ENCODE measurements around the gene UHMK1. TPM values are rescaled to one million over a fixed set of nuclear protein-coding genes. Genes with fewer than 3 reads are reported as not detected.

Gene UHMK1
- total RNA-seq, 4 donors from 2014 or later, result 36.1 to 56.9 (median 49.2) TPM

DNA sequence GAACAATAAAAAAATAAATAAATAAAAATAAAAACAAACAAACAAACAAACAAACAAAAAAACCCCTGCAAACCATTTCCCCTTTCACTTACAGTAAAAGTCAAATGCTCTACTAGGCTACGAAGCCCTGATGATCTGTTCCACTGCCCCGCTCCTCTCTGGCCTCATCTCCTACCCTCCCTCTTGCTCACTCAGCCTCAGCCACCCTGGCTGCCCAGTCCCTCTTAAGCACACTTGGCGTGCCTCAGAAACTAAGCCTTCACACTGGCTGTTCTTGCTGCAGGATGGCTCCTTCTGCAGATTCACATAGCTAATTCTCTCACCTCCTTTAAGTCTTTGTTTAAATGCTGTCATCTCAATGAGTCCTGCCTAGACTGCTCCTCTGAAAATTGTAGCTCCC, 30.8 kb upstream of the UHMK1 start:
- no peaks in the 10 kb centered on the region for H3K36me3 ChIP-seq
- H3K4me3 ChIP-seq, result no peak overlapping the region
- WGBS, 2 donors, result 75 to 88% methylated on average over 3 of the region's 3 CpGs
- no peak for DNase-seq (ENCODE audit: low spot score in 2 of 2)
- H3K27ac ChIP-seq, result no peak overlapping the region
- H3K4me1 ChIP-seq, result no peaks in the 10 kb centered on the region
- no peak for TF ChIP-seq EP300 (IDR thresholded peaks at IDR 0.05)
- H3K27me3 ChIP-seq, result no peaks in the 10 kb centered on the region
- no peaks in the 10 kb centered on the region for H3K9me3 ChIP-seq

DNA sequence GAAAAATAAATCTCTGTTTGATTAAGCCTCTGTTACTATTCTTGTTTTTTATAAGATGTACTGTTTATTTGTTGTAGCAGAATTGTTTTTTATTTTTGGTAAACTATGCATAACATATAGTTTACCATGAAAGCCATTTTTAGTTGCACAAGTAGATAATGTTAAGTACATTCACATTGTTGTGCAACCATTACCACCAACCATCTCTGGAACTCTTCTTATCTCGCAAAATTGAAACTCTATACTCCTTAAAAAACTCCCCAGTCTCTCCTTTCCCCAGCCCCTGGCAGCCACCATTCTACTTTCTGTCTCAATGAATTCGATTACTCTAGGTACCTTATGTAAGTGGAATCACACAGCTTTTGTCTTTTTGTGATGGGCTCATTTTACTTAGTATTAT, 27.4 kb upstream of the UHMK1 start:
- Histone ChIP-seq H3K4me1 (no peaks in the 10 kb centered on the region), H3K27ac (no peak overlapping the region), H3K9me3 (peaks cover 0 to 3% (median 0%) of the 10 kb centered on the region in 4 donors), H3K4me3 (no peak overlapping the region), H3K36me3 (no peaks in the 10 kb centered on the region), H3K27me3 (no peaks in the 10 kb centered on the region)
- 68 to 86% methylated on average over 2 of the region's 2 CpGs for WGBS, 2 donors
- TF ChIP-seq POLR2A (IDR thresholded peaks at IDR 0.05), result no peak
- TF ChIP-seq, protein P1, sequence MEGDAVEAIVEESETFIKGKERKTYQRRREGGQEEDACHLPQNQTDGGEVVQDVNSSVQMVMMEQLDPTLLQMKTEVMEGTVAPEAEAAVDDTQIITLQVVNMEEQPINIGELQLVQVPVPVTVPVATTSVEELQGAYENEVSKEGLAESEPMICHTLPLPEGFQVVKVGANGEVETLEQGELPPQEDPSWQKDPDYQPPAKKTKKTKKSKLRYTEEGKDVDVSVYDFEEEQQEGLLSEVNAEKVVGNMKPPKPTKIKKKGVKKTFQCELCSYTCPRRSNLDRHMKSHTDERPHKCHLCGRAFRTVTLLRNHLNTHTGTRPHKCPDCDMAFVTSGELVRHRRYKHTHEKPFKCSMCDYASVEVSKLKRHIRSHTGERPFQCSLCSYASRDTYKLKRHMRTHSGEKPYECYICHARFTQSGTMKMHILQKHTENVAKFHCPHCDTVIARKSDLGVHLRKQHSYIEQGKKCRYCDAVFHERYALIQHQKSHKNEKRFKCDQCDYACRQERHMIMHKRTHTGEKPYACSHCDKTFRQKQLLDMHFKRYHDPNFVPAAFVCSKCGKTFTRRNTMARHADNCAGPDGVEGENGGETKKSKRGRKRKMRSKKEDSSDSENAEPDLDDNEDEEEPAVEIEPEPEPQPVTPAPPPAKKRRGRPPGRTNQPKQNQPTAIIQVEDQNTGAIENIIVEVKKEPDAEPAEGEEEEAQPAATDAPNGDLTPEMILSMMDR (IDR thresholded peaks at IDR 0.05), result no peak
- TF ChIP-seq EP300 (IDR thresholded peaks at IDR 0.05), result no peak
- no peak for DNase-seq (ENCODE audit: low spot score in 2 of 2)

DNA sequence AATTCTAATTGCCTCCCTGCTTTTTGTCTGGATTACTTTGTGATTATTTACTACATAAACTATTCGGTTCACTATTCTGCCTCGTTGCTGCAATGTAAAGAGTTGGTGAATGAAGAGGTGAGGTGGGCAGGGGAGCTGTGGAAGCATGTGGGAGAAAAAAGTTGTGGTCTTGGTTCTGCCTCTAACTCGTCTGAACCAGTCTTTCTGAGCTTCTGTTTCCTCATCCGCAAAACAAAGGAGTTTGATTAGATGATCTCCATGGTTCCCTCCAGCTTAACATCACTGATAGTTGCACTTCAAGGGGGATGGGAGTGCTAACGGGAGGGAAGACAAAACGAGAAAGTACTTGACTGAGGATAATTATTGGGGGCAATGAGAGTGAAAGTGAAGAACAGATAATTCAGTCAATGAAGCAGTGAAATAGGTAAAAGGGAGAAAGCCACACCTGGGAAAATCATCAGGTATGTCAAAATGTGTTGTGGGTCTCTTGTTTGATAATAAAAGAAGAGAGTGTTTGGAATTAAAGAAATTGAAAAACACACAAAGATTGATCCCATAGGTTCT, 26.2 kb upstream of the UHMK1 start:
- WGBS, 2 donors, result 41% methylated on average over 6 of the region's 6 CpGs
- Histone ChIP-seq H3K27me3 (no peaks in the 10 kb centered on the region), H3K36me3 (no peaks in the 10 kb centered on the region), H3K9me3 (peaks cover 0 to 15% (median under 1%) of the 10 kb centered on the region in 4 donors), H3K4me1 (no peaks in the 10 kb centered on the region), H3K4me3 (no peak overlapping the region), H3K27ac (no peak overlapping the region)
- TF ChIP-seq EP300 (IDR thresholded peaks at IDR 0.05), result no peak
- DNase-seq (ENCODE audit: low spot score in 2 of 2), result no peak

DNA sequence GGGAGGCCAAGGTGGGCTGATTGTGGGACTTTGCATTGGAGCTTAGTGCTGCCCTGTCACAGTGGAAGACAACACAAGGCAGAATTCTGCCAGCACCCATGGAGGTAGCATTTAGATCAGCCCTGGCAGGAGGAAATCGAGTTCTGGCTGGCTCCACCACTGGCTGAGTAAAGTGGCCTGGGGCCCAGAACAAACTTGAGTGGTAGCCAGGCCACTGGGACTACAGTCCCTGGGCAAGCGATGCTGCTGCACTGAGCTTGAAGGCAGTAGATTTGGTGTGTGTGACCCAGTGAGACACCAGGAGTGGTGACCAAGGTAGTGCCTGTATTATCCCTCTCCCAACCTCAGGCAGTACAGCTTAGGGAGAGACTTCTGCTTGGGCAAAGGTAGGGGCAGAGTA, 22.5 kb upstream of the UHMK1 start:
- Histone ChIP-seq H3K4me1 (no peaks in the 10 kb centered on the region), H3K27ac (no peak overlapping the region), H3K9me3 (peaks cover 0 to 29% (median 1%) of the 10 kb centered on the region in 4 donors), H3K4me3 (no peak overlapping the region), H3K27me3 (no peaks in the 10 kb centered on the region), H3K36me3 (no peaks in the 10 kb centered on the region)
- WGBS, 2 donors, result 73 to 88% methylated on average over 1 to 2 of the region's 2 CpGs
- DNase-seq (ENCODE audit: low spot score in 2 of 2), result no peak
- TF ChIP-seq POLR2A (IDR thresholded peaks at IDR 0.05) (no peak), EP300 (IDR thresholded peaks at IDR 0.05) (no peak)
- TF ChIP-seq, protein P1 (IDR thresholded peaks at IDR 0.05), result no peak

DNA sequence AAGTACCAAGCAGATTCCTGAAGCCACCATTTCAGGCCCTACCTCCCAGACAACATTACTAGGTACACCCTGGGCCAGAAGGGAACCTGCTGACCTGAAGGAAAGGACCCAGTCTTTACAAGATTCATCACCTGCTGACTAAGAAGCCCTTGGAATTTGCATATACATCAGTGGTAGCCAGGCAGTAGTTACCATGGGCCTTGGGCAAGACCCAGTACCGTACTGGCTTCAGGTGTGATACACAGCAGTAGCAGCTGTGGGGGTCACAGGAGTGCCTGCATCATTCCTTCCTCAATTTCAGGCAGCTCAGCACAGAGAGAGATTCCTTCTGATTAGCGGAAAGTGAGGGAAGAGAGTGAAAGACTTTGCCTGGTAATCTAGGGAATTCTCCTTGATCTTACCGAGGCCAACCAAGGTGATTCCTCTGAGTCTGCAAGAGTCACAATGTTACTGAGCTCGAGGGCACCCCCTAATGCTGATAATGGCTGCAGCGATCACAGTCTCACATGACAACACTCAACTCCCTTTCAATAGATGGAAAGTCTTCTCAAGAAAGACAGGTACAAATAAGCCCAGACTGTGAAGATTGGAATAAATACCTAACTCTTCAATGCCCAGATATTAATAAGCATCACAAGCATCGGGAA, 22.0 kb upstream of the UHMK1 start:
- H3K4me3 ChIP-seq, result no peak overlapping the region
- H3K36me3 ChIP-seq, result no peaks in the 10 kb centered on the region
- no peaks in the 10 kb centered on the region for H3K27me3 ChIP-seq
- H3K9me3 ChIP-seq, result peaks cover 0 to 32% (median 1%) of the 10 kb centered on the region in 4 donors
- TF ChIP-seq, protein P1 (IDR thresholded peaks at IDR 0.05), result no peak
- no peak for TF ChIP-seq POLR2A (IDR thresholded peaks at IDR 0.05)
- no peak for TF ChIP-seq EP300 (IDR thresholded peaks at IDR 0.05)
- no peak overlapping the region for H3K27ac ChIP-seq
- no peaks in the 10 kb centered on the region for H3K4me1 ChIP-seq
- no peak for DNase-seq (ENCODE audit: low spot score in 2 of 2)
- WGBS, 2 donors, result 76 to 78% methylated on average over 6 of the region's 6 CpGs

DNA sequence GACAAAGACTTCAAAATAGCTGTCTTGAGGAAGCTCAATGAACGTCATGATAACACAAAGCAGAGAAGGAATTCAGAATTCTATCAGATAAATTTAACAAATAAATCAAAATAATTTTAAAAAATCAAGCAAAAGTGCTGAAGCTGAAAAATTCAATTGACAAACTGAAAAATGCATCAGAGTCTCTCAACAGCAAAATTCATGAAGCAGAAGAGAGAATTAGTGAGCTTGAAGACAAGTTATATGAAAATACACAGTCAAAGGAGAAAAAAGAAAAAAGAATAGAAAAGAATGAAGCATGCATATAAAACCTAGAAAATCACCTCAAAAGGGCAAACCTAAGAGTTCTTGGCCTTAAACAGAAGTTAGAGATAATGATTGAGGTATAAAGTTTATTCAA, 21.0 kb upstream of the UHMK1 start:
- no peak for DNase-seq (ENCODE audit: low spot score in 2 of 2)

More for the DNA sequence above, 21.0 kb upstream of the UHMK1 start:
- H3K4me3 ChIP-seq, result no peak overlapping the region
- no peaks in the 10 kb centered on the region for H3K27me3 ChIP-seq
- H3K4me1 ChIP-seq, result no peaks in the 10 kb centered on the region
- H3K36me3 ChIP-seq, result no peaks in the 10 kb centered on the region
- H3K9me3 ChIP-seq, result peaks cover 0 to 37% (median 1%) of the 10 kb centered on the region in 4 donors
- TF ChIP-seq, protein P1 (IDR thresholded peaks at IDR 0.05), result no peak
- TF ChIP-seq POLR2A (IDR thresholded peaks at IDR 0.05), result no peak
- TF ChIP-seq EP300 (IDR thresholded peaks at IDR 0.05), result no peak
- H3K27ac ChIP-seq, result no peak overlapping the region
- 70 to 92% methylated on average over 1 of the region's 1 CpG for WGBS, 2 donors
